Umbilical cord (tissue), 1 donor: ENCODE results near the gene SPRTN. TPM values are rescaled to one million over a fixed set of nuclear protein-coding genes. Genes with fewer than 3 reads are reported as not detected.

ENCODE experiments used
- total RNA-seq: library from RNA; depleted of rRNA; stranded (reverse); fragments of >200 nt; gene quantifications from one replicate; pipeline ENCODE4 v1.2.3, GENCODE V29; 2014; ENCODE audit warnings: low replicate concordance; ENCODE audit not compliant: insufficient read depth

Gene SPRTN
- total RNA-seq, 1 donor from 2014 or later, result 8.9 TPM

Other genes with a start within 250 kb of the SPRTN start
- gene TRIM67, start 176.2 kb upstream of the SPRTN start, total RNA-seq, result 1.2 TPM
- gene GNPAT, start 97.1 kb upstream of the SPRTN start, total RNA-seq, result 38.0 TPM
- 13.7 TPM for gene EXOC8, start 441 bp upstream of the SPRTN start, total RNA-seq
- 83.8 TPM for gene EGLN1, start 84.0 kb downstream of the SPRTN start, total RNA-seq
- gene TSNAX, start 190.4 kb downstream of the SPRTN start, total RNA-seq, result 27.9 TPM